Subcutaneous preadipocyte (primary cell): ENCODE data around the gene RAB10. TPM values are rescaled to one million over a fixed set of nuclear protein-coding genes. Genes with fewer than 3 reads are reported as not detected.

Experiments used
- small RNA-seq: library from RNA; depleted of rRNA; stranded (forward); fragments of <200 nt; gene quantifications from one replicate; pipeline ENCODE3, GENCODE V24; 2012
- total RNA-seq: library from RNA; depleted of rRNA; stranded (reverse); fragments of >200 nt; gene quantifications from 2 replicates; pipeline ENCODE4 v1.2.3, GENCODE V29; 2012

Gene RAB10
- total RNA-seq: 109 and 111 TPM in 2 replicates

GRCh38 chr2:26033818-26034636 is at the start of gene RAB10:
TSS of gene RAB10 (plus strand) at chr2:26034084. CDS start at chr2:26034609, 525 bp downstream.

GRCh38 chr2:26172871-26173775 is 139.2 kb downstream of the RAB10 start, which contains the start of gene GAREM2:
TSS of gene GAREM2 (plus strand) at chr2:26173088. CDS start at chr2:26173221, 133 bp downstream.

Small RNAs within 50 kb of the gene (small RNA-seq; reads per million reads assigned to genes)
- gene RNU6-942P: not detected
- gene UQCRHP2: not detected

Other genes starting within 250 kb of the RAB10 start
- gene ASXL2, start 155.6 kb upstream of the RAB10 start, total RNA-seq: 9.9 and 16.8 TPM in 2 replicates
- 7.7 and 8.4 TPM in 2 replicates for gene KIF3C, start 51.6 kb upstream of the RAB10 start, total RNA-seq
- 0.78 and 1.5 TPM in 2 replicates for gene GAREM2, start 139.0 kb downstream of the RAB10 start, total RNA-seq
- 153 and 155 TPM in 2 replicates for gene HADHA, start 210.5 kb downstream of the RAB10 start, total RNA-seq
- 104 and 128 TPM in 2 replicates for gene HADHB, start 210.9 kb downstream of the RAB10 start, total RNA-seq